H9 (cell line): Measurements from ENCODE around the gene GRIP2. TPM values are rescaled to one million over a fixed set of nuclear protein-coding genes. Genes with fewer than 3 reads are reported as not detected.

ENCODE experiments used
- DNase-seq: peaks from one replicate; pipeline ENCODE4 v3.0.0-alpha.2; 2017
- H2AFZ ChIP-seq: one replicate; pipeline ENCODE4 v1.6.1; 2013; ENCODE audit warnings: mild to moderate bottlenecking, low read length, control low read depth, moderate library complexity
- H2AK5ac ChIP-seq: 2 replicates; pipeline ENCODE4 v1.6.1; 2013; ENCODE audit warnings: low read length, control low read depth, mixed read lengths; ENCODE audit not compliant: insufficient read length
- H2BK120ac ChIP-seq: one replicate; pipeline ENCODE4 v1.6.1; 2013; ENCODE audit warnings: low read depth, mild to moderate bottlenecking, low read length, control low read depth, inconsistent platforms; ENCODE audit not compliant: poor library complexity, severe bottlenecking
- H2BK12ac ChIP-seq: 2 replicates; pipeline ENCODE4 v1.6.1; 2013; ENCODE audit warnings: low read length, control low read depth, mixed read lengths, low read depth; ENCODE audit not compliant: insufficient read length
- H2BK15ac ChIP-seq: 2 replicates; pipeline ENCODE4 v1.6.1; 2013; ENCODE audit warnings: low read depth, low read length, control low read depth
- H2BK20ac ChIP-seq: one replicate; pipeline ENCODE4 v1.6.1; 2013; ENCODE audit warnings: low read depth, mild to moderate bottlenecking, low read length, control low read depth, inconsistent platforms; ENCODE audit not compliant: poor library complexity, severe bottlenecking
- H2BK5ac ChIP-seq: 2 replicates; pipeline ENCODE4 v1.6.1; 2013; ENCODE audit warnings: low read length, control low read depth, mixed read lengths; ENCODE audit not compliant: insufficient read length
- H3K14ac ChIP-seq: 2 replicates; pipeline ENCODE4 v1.6.1; 2013; ENCODE audit warnings: low read length, control low read depth; ENCODE audit not compliant: insufficient read depth
- H3K18ac ChIP-seq: 2 replicates; pipeline ENCODE4 v1.6.1; 2013; ENCODE audit warnings: low read depth, mild to moderate bottlenecking, mixed read lengths, low read length, control low read depth; ENCODE audit not compliant: insufficient read length
- H3K23ac ChIP-seq: 2 replicates; pipeline ENCODE4 v1.6.1; 2013; ENCODE audit warnings: low read length, control low read depth, mixed read lengths, low read depth; ENCODE audit not compliant: insufficient read length
- H3K23me2 ChIP-seq: 2 replicates; pipeline ENCODE4 v1.6.1; 2013; ENCODE audit warnings: low read depth, mild to moderate bottlenecking, mixed read lengths, low read length, control low read depth; ENCODE audit not compliant: insufficient read length, poor library complexity, severe bottlenecking
- H3K27ac ChIP-seq: 2 replicates; pipeline ENCODE4 v1.5.1; 2013; ENCODE audit warnings: low read length, control low read depth, mixed read lengths, low read depth; ENCODE audit not compliant: insufficient read length
- H3K27me3 ChIP-seq: 2 replicates; pipeline ENCODE4 v1.6.1; 2013; ENCODE audit warnings: low read length, control low read depth, inconsistent platforms; ENCODE audit not compliant: insufficient read depth
- H3K4ac ChIP-seq: 2 replicates; pipeline ENCODE4 v1.6.1; 2013; ENCODE audit warnings: low read depth, mild to moderate bottlenecking, control low read depth, inconsistent platforms, low read length, moderate library complexity
- H3K4me1 ChIP-seq: 2 replicates; pipeline ENCODE4 v1.6.1; 2013; ENCODE audit warnings: low read length, control low read depth, inconsistent platforms; ENCODE audit not compliant: insufficient read depth
- H3K4me2 ChIP-seq: 2 replicates; pipeline ENCODE4 v1.6.1; 2013; ENCODE audit warnings: low read length, control low read depth, mixed read lengths; ENCODE audit not compliant: insufficient read length, insufficient read depth
- H3K56ac ChIP-seq: 2 replicates; pipeline ENCODE4 v1.6.1; 2013; ENCODE audit warnings: low read depth, mild to moderate bottlenecking, mixed read lengths, low read length, control low read depth; ENCODE audit not compliant: insufficient read length
- H3K79me1 ChIP-seq: 2 replicates; pipeline ENCODE4 v1.6.1; 2013; ENCODE audit warnings: low read depth, mild to moderate bottlenecking, moderate library complexity, low read length, control low read depth, inconsistent platforms; ENCODE audit not compliant: insufficient read depth, poor library complexity, severe bottlenecking
- H3K79me2 ChIP-seq: 2 replicates; pipeline ENCODE4 v1.6.1; 2013; ENCODE audit warnings: low read length, control low read depth, inconsistent platforms; ENCODE audit not compliant: insufficient read depth
- H3K9ac ChIP-seq: 2 replicates; pipeline ENCODE4 v1.6.1; 2013; ENCODE audit warnings: low read length, control low read depth, mixed read lengths; ENCODE audit not compliant: insufficient read length; ENCODE audit errors: extremely low read depth
- H3K9me3 ChIP-seq: one replicate; pipeline ENCODE4 v1.6.1; 2013; ENCODE audit warnings: low read depth, low read length, inconsistent platforms; ENCODE audit not compliant: control insufficient read depth
- H3T11ph ChIP-seq: one replicate; pipeline ENCODE4 v1.6.1; 2013; ENCODE audit warnings: mild to moderate bottlenecking, low read length, control low read depth, inconsistent platforms
- H4K20me1 ChIP-seq: one replicate; pipeline ENCODE4 v1.6.1; 2013; ENCODE audit not compliant: control insufficient read depth, insufficient read length, insufficient read depth
- H4K5ac ChIP-seq: 2 replicates; pipeline ENCODE4 v1.6.1; 2013; ENCODE audit warnings: low read depth, mild to moderate bottlenecking, mixed read lengths, low read length, control low read depth; ENCODE audit not compliant: insufficient read length
- H4K8ac ChIP-seq: replicated peaks from 2 replicates; pipeline ENCODE4 v1.6.1; 2013; ENCODE audit warnings: low read length, control low read depth, mixed read lengths, low read depth; ENCODE audit not compliant: insufficient read length
- H4K91ac ChIP-seq: 2 replicates; pipeline ENCODE4 v1.6.1; 2013; ENCODE audit warnings: low read depth, mild to moderate bottlenecking, moderate library complexity, mixed read lengths, low read length, control low read depth; ENCODE audit not compliant: insufficient read length
- H3K27ac Mint-ChIP-seq, 3 experiments: 2 replicates in 2 of 3; 3 replicates in 1 of 3; pipeline ENCODE4 v1.8.0; 2020 to 2021; ENCODE audit warnings: mixed read lengths in 3 of 3, mild to moderate bottlenecking in 1 of 3, moderate library complexity in 1 of 3
- H3K27me3 Mint-ChIP-seq: 2 replicates; pipeline ENCODE4 v1.8.0; 2021; ENCODE audit warnings: low read depth, mild to moderate bottlenecking, moderate library complexity, mixed read lengths
- H3K36me3 Mint-ChIP-seq, 3 experiments: 2 replicates in 2 of 3; 3 replicates in 1 of 3; pipeline ENCODE4 v1.8.0; 2020 to 2021; ENCODE audit warnings: low read depth in 3 of 3, mixed read lengths in 3 of 3; ENCODE audit not compliant: insufficient read depth in 1 of 3
- H3K4me1 Mint-ChIP-seq, 2 experiments: 2 replicates each; pipeline ENCODE4 v1.8.0; 2020; ENCODE audit warnings: mixed read lengths in 2 of 2
- H3K4me3 Mint-ChIP-seq, 2 experiments: 2 replicates in 1 of 2; 3 replicates in 1 of 2; pipeline ENCODE4 v1.8.0; 2020 to 2021; ENCODE audit warnings: mild to moderate bottlenecking in 2 of 2, mixed read lengths in 2 of 2, moderate library complexity in 1 of 2
- H3K9me3 Mint-ChIP-seq, 2 experiments: 2 replicates in 1 of 2; 3 replicates in 1 of 2; pipeline ENCODE4 v1.8.0; 2020; ENCODE audit warnings: mild to moderate bottlenecking in 2 of 2, mixed read lengths in 2 of 2, moderate library complexity in 1 of 2
- CTCF ChIP-seq: fragments of 200-600 bp; sonication (generic); conservative IDR thresholded peaks from 3 replicates; pipeline ENCODE4 v1.8.0; 2021; ENCODE audit warnings: antibody characterized with exemption, mild to moderate bottlenecking
- WGBS: extraction: QIAGEN DNeasy Blood & Tissue Kit; methylation state at CpG from one replicate; pipeline ENCODE4 v1.1.7; 2013; ENCODE audit warnings: missing lambda C conversion rate, low lambda C conversion rate, mixed read lengths; ENCODE audit not compliant: insufficient read length; ENCODE audit errors: extremely low coverage; 5-methylcytosine and 5-hydroxymethylcytosine counted together
- total RNA-seq: library from RNA; stranded (reverse); gene quantifications from 2 replicates; pipeline ENCODE4 v1.2.1, GENCODE V29; 2021

Gene GRIP2
- total RNA-seq, 1 experiment from 2014 or later: 3.1 TPM

GRCh38 chr3:14552041-14552648, 12.0 kb upstream of the GRIP2 start:
- Mint-ChIP-seq H3K4me1 (peaks cover 19 to 22% of the 10 kb centered on the region in 2 experiments), H3K4me3 (peak overlapping the region in 1 of 2 experiments; percentile 43; a peak in 1 of 5 replicates), H3K27me3 (peaks cover 20% of the 10 kb centered on the region), H3K27ac (no peak overlapping the region), H3K36me3 (no peaks in the 10 kb centered on the region; a peak in 1 of 7 replicates), H3K9me3 (no peaks in the 10 kb centered on the region)
- Histone ChIP-seq H3K9ac (no peak overlapping the region), H3K23ac (no peak overlapping the region), H4K91ac (no peak overlapping the region), H3K9me3 (no peaks in the 10 kb centered on the region), H3K4ac (no peak overlapping the region), H4K5ac (no peak overlapping the region), H4K8ac (no peak overlapping the region), H3T11ph (no peak overlapping the region), H3K56ac (no peak overlapping the region), H3K4me1 (no peaks in the 10 kb centered on the region), H3K27ac (no peak overlapping the region), H3K23me2 (no peaks in the 10 kb centered on the region), H3K18ac (no peak overlapping the region), H2BK120ac (no peak overlapping the region), H2AK5ac (no peak overlapping the region), H2BK5ac (no peak overlapping the region), H2BK20ac (no peak overlapping the region), H2AFZ (no peak overlapping the region), H4K20me1 (no peaks in the 10 kb centered on the region), H2BK15ac (no peak overlapping the region), H2BK12ac (no peak overlapping the region), H3K14ac (no peak overlapping the region), H3K27me3 (no peaks in the 10 kb centered on the region), H3K79me1 (no peaks in the 10 kb centered on the region), H3K4me2 (no peak overlapping the region), H3K79me2 (no peaks in the 10 kb centered on the region)
- DNase-seq: no peak
- no CpG with 5 or more reads among the region's 8 CpGs for WGBS
- TF ChIP-seq CTCF: no peak
